WERI-Rb-1 (cell line): ENCODE results near the gene IARS2.
"Not testable (repeated sequence)": the region's sequence is repeated elsewhere in the genome, so short reads cannot be mapped to it uniquely, and the experiment has no call there.

ENCODE experiments used
- DNase-seq: peaks from one replicate; pipeline ENCODE4 v3.0.0-alpha.2; 2020
- H3K27ac ChIP-seq: fragments of 250-450 bp; sonication (Bioruptor Pico); 2 replicates; pipeline ENCODE4 v1.5.1; 2020; ENCODE audit warnings: mild to moderate bottlenecking, moderate library complexity
- H3K27me3 ChIP-seq: fragments of 250-450 bp; sonication (Bioruptor Pico); 2 replicates; pipeline ENCODE4 v1.5.1; 2021; ENCODE audit warnings: mild to moderate bottlenecking, low read depth, moderate library complexity; ENCODE audit not compliant: insufficient read depth, severe bottlenecking
- H3K36me3 ChIP-seq: fragments of 250-450 bp; sonication (Bioruptor Pico); 2 replicates; pipeline ENCODE4 v1.5.1; 2020; ENCODE audit warnings: mild to moderate bottlenecking, moderate library complexity
- H3K4me3 ChIP-seq: 2 replicates; pipeline ENCODE4 v1.5.1; 2011; ENCODE audit warnings: low read depth, mild to moderate bottlenecking, control low read depth, low read length
- H3K9me3 ChIP-seq: fragments of 250-450 bp; sonication (Bioruptor Pico); 2 replicates; pipeline ENCODE4 v1.5.1; 2021; ENCODE audit warnings: mild to moderate bottlenecking, moderate library complexity; ENCODE audit not compliant: severe bottlenecking
- TF ChIP-seq, protein P1 (sequence below): IDR thresholded peaks from 2 replicates; pipeline ENCODE4 v1.5.1; 2011; ENCODE audit warnings: low read depth, mild to moderate bottlenecking, control low read depth, inconsistent platforms, low read length

IARS2 gene

DNA sequence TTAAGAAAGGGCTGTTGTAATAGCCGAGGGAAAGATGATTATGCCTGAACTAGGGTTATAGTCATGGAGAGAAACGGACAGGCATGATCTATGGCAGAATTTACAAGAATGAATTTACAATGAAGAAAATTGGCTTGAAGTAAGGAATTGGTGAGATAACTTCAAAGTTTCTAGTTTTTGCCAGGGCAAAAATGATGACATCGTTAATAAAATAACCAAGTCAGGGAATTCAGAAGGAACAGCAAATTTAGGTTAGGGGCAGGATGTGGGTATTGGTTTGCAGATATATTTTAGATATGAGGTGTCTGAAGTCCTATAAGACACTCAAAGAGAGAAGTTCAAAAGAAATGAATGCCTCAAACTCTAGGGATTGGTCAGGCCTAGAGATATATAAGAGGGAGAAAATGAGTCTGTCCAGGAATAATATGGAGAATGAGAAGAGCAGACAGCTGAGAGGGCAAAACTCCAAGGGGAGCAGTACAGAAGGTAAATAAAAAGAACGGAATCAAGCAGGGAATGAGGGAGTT is 62.8 kb downstream of the IARS2 start:
- TF ChIP-seq, protein P1, sequence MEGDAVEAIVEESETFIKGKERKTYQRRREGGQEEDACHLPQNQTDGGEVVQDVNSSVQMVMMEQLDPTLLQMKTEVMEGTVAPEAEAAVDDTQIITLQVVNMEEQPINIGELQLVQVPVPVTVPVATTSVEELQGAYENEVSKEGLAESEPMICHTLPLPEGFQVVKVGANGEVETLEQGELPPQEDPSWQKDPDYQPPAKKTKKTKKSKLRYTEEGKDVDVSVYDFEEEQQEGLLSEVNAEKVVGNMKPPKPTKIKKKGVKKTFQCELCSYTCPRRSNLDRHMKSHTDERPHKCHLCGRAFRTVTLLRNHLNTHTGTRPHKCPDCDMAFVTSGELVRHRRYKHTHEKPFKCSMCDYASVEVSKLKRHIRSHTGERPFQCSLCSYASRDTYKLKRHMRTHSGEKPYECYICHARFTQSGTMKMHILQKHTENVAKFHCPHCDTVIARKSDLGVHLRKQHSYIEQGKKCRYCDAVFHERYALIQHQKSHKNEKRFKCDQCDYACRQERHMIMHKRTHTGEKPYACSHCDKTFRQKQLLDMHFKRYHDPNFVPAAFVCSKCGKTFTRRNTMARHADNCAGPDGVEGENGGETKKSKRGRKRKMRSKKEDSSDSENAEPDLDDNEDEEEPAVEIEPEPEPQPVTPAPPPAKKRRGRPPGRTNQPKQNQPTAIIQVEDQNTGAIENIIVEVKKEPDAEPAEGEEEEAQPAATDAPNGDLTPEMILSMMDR, result no peak
- no peak overlapping the region for H3K4me3 ChIP-seq
- H3K27ac ChIP-seq, result no peak overlapping the region
- peaks cover 64% of the 10 kb centered on the region for H3K36me3 ChIP-seq
- no peak for DNase-seq
- H3K27me3 ChIP-seq, result no peaks in the 10 kb centered on the region
- H3K9me3 ChIP-seq, result no peaks in the 10 kb centered on the region

DNA sequence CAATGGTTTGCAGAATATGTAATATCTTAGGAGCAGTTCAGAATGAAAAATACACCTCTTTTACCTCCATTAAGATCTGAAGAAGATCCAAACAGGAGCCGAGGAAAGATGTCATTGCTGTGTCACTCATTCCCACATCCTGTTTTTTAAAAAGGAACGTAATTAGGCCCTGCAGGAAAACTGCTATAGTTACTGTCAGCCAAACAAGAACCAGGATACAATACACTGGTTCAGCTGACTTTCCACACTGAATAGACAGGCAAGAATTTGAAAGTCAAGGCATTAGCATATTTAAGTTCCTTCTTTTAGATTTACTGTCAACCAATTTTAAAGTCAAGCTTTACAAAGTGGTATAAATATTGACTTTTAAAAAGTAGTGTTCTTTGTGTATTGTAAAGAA is 63.8 kb downstream of the IARS2 start:
- H3K27me3 ChIP-seq, result no peaks in the 10 kb centered on the region
- peaks cover 55% of the 10 kb centered on the region for H3K36me3 ChIP-seq
- no peak overlapping the region for H3K4me3 ChIP-seq
- TF ChIP-seq, protein P1, result no peak
- DNase-seq, result no peak
- H3K27ac ChIP-seq, result no peak overlapping the region
- no peaks in the 10 kb centered on the region for H3K9me3 ChIP-seq

DNA sequence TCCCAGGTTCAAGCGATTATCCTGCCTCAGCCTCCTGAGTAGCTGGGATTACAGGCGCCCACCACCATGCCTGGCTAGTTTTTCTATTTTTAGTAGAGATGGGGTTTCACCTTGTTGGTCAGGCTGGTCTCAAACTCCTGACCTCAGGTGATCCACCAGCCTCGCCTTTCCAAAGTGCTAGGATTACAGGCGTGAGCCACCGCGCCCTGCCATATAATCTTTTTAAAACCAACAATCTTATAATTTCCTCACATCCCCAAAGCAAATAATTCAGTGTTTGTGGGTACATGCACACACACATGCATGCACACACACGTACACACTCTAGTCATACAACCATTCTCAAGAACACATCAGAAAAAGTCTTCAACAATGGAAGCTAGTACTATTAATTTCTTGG is 64.6 kb downstream of the IARS2 start:
- H3K36me3 ChIP-seq, result peaks cover 49% of the 10 kb centered on the region
- DNase-seq, H3K9me3 ChIP-seq, H3K27ac ChIP-seq, H3K27me3 ChIP-seq, H3K4me3 ChIP-seq: not testable (repeated sequence)

DNA sequence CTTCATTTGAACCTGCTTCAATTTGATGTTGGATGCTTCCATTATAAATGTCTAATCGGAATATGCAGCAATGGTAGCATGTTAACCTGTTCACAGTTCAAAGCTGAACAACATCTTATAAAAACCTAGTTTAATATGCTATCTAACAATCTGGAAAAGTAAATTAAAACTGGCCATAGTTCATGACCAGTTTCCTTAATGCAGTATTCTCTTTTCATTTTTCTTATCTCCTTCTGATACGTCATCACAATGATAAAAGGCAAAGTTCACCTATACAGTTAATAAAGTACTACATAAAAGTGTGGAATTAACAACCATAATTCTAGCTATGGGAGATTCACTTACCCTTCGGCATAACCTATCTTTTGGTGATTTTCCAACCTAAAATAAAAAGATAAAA is 65.1 kb downstream of the IARS2 start:
- Histone ChIP-seq H3K27ac (no peak overlapping the region), H3K36me3 (peaks cover 47% of the 10 kb centered on the region), H3K9me3 (no peaks in the 10 kb centered on the region), H3K4me3 (no peak overlapping the region), H3K27me3 (no peaks in the 10 kb centered on the region)
- DNase-seq, result no peak
- TF ChIP-seq, protein P1, result no peak

DNA sequence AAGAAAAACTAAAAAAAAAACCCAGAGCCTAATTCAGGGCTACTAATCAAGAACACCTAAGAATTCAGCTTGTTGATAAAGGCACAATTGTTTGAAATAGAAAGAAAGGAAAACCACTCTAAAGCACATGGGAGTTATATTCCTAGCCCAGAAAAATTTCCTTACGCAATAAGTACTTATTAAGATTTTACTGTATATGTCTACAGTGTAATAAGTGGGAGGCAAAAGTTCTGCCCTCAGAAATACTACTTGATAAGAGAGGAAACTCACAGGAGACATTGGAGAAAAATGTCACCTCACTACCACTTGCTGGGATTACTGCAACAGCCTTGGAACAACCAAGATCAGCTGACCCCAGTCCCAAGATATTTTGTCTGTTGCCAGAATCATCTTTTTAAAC is 66.1 kb downstream of the IARS2 start:
- Histone ChIP-seq H3K4me3 (no peak overlapping the region), H3K9me3 (no peaks in the 10 kb centered on the region), H3K36me3 (peaks cover 41% of the 10 kb centered on the region), H3K27me3 (no peaks in the 10 kb centered on the region), H3K27ac (no peak overlapping the region)
- no peak for DNase-seq
- TF ChIP-seq, protein P1, result no peak

DNA sequence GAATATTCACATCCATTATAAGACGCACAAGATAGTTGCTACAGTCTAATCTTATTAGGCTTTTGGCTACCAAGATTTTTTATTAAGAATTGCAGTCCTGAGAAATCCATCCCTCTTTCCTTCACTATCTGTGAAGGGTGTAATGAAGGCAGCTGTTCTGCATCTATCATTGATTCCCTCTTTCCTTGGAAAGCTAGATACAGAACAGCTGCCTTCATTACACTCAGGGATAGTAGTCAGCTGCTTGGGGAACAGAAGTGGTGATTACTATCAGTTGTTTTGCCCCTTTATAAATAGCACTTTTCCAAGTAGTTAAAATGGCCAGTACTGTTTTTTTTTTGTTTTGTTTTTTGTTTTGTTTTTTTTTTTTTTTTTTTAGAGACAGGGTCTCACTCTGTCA is 70.2 kb downstream of the IARS2 start:
- H3K36me3 ChIP-seq, result peaks cover 45% of the 10 kb centered on the region
- TF ChIP-seq, protein P1, result no peak
- no peak overlapping the region for H3K27ac ChIP-seq
- no peak for DNase-seq
- no peak overlapping the region for H3K4me3 ChIP-seq
- H3K27me3 ChIP-seq, result no peaks in the 10 kb centered on the region
- no peaks in the 10 kb centered on the region for H3K9me3 ChIP-seq
